ENCODE data around the gene EVC2. TPM values are rescaled to one million over a fixed set of nuclear protein-coding genes. Genes with fewer than 3 reads are reported as not detected.

EVC2 gene
- total RNA-seq, 4 donors from 2014 or later: 8.0 to 15.1 (median 11.5) TPM

DNA sequence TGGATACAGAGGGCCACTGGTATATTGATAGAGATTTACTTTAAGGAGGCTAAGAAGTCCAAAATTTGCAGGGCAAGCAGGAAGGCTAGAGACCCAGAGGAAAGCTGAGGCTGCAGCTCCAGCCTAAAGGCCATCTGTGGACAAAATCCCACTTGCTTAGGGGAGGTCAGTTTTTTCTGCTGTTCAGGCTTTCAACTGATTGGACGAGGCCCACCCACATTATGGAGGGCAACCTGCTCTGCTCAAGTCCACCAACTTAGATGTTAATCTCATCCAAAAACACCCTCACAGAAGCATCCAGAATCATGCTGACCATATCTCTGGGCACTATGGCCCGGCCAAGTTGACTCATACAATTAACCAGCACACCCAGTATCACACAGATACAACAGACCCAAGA lies 176.3 kb downstream of the EVC2 start:
- TF ChIP-seq, protein P1, sequence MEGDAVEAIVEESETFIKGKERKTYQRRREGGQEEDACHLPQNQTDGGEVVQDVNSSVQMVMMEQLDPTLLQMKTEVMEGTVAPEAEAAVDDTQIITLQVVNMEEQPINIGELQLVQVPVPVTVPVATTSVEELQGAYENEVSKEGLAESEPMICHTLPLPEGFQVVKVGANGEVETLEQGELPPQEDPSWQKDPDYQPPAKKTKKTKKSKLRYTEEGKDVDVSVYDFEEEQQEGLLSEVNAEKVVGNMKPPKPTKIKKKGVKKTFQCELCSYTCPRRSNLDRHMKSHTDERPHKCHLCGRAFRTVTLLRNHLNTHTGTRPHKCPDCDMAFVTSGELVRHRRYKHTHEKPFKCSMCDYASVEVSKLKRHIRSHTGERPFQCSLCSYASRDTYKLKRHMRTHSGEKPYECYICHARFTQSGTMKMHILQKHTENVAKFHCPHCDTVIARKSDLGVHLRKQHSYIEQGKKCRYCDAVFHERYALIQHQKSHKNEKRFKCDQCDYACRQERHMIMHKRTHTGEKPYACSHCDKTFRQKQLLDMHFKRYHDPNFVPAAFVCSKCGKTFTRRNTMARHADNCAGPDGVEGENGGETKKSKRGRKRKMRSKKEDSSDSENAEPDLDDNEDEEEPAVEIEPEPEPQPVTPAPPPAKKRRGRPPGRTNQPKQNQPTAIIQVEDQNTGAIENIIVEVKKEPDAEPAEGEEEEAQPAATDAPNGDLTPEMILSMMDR (IDR thresholded peaks at IDR 0.05): no peak
- TF ChIP-seq POLR2A (IDR thresholded peaks at IDR 0.05): no peak
- H3K4me3 ChIP-seq (ENCODE audit: low read depth, poor library complexity, severe bottlenecking): no peak overlapping the region
- WGBS, 2 donors: 93 to 97% methylated on average over 2 of the region's 2 CpGs
- no peak for DNase-seq (ENCODE audit: low spot score in 2 of 2)
- intact Hi-C loops (cut with DNase I; ENCODE audit: low total_unique reads): no loop called here

DNA sequence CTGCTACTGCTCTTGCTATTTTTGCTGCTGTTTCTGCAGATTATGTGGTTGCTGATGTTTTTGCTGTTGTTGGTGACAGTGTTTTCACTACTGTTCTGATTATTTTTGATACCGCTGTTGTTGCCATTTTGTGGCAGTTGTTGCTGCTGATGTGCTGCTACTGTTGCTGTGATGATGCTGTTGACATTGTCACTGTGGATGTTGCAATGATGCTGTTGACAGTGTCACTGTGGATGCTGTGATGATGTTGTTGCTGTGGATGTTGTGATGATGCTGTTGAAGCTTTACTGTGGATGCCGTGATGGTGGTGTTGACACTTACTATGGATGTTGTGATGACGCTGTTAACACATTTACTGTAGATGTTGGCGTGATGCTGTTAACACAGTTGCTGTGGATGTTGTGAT lies 180.3 kb downstream of the EVC2 start:
- no peak overlapping the region for H3K4me3 ChIP-seq (ENCODE audit: low read depth, poor library complexity, severe bottlenecking)
- TF ChIP-seq, protein P1 (IDR thresholded peaks at IDR 0.05): no peak
- TF ChIP-seq POLR2A (IDR thresholded peaks at IDR 0.05): no peak
- 95% methylated on average over 4 of the region's 4 CpGs for WGBS, 2 donors
- no peak for DNase-seq (ENCODE audit: low spot score in 2 of 2)
- intact Hi-C loops (cut with DNase I; ENCODE audit: low total_unique reads): no loop called here

DNA sequence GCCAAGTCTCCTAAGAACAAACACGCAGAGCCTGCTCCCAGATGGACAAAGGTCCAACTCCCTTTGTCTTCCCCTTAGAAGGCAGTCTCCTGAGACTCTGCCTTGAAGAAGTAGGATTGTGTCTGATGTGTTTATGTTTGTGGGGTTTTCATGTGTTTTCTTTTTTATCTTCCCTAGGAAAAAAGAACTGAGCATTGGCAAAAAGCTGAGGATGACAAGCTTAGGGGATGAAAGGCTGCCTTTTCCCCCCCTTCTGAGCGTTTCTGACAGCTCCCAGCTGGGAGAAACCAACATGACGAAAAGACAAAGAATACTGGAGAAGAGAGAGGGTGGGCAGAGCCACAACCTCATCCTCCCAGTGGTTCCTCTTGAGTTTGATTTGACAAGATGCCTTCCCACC lies 181.1 kb downstream of the EVC2 start:
- H3K4me3 ChIP-seq (ENCODE audit: low read depth, poor library complexity, severe bottlenecking): no peak overlapping the region
- DNase-seq (ENCODE audit: low spot score in 2 of 2): no peak
- TF ChIP-seq, protein P1 (IDR thresholded peaks at IDR 0.05): no peak
- TF ChIP-seq POLR2A (IDR thresholded peaks at IDR 0.05): no peak
- 45 to 67% methylated on average over 3 of the region's 3 CpGs for WGBS, 2 donors
- intact Hi-C loops (cut with DNase I; ENCODE audit: low total_unique reads): no loop called here

DNA sequence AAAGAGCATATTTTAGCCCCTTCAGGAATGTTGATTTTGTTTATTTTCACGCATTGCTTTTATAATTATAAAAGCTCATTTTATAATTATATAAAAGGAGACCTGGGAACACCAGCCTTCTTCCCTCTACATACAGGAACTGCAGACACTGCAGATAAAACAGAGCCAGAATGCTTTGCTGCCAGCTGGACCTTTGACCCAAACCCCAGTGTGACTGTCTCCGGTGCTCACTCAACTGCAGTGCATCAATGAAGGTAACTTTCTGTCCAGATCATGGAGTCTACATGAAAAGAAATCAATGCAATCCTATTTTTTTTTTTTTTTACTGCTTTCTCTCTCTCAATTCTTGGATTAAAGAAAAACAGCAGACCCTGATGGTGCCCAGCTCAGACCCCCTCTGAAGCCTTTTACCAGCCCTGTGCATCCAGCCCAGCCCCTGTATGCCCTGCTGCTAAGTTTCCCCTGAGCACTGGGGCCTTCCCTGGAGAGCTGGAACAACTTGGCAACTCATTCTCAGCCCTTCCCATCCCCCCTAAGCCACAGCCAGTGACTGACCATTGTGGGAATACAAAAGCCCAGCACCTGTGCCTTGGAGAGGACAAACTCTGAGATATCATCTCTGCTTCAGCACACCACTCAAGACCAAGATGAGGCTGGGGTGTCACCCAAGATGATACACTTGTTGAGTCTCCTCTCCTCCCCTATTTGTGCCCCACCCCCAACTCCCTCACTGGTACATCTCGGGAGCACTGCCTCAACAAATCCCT lies 182.1 kb downstream of the EVC2 start:
- H3K4me3 ChIP-seq (ENCODE audit: low read depth, poor library complexity, severe bottlenecking): no peak overlapping the region
- WGBS, 2 donors: 80 to 84% methylated on average over 3 of the region's 3 CpGs
- TF ChIP-seq, protein P1 (IDR thresholded peaks at IDR 0.05): no peak
- TF ChIP-seq POLR2A (IDR thresholded peaks at IDR 0.05): no peak
- intact Hi-C loops (cut with DNase I; ENCODE audit: low total_unique reads): no loop called here
- no peak for DNase-seq (ENCODE audit: low spot score in 2 of 2)

DNA sequence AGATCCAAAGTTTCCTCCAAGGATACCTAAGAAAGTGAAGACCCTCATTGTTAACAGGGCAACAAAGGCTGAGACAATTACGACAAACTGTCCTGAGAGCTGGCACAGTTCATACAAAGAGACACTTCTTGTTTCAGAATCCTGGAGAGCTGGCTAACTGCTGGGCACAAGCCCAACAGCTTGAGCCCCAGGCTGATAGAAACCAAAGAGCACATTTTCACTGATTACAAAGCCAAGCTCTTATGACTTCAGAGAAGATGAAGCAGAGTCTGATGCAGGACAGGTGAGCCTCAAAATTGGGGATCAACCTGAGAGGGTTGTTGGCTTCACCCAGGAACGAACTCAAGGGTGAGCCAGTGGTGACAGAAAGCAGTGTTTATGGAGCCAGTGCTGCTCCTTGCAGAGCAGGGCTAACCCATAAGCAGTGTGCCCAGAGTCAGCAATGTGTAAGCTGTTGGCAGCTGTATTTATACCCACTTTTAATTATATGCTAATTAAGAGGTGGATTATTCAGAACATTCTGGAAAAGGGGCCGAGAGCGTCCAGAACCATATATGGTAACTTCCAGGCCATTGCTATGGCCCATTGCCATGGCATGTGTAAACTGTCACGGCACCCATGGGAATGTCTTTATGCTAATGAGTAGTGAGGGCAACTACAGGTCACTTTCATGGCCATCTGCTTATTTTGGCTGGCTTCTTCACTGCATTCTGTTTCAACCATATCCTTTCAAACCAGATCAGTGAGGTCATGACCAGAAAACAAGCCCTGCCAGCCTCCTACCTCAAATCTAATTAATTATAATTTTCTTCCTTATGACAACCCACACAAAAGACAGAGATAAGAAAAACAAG lies 183.7 kb downstream of the EVC2 start:
- WGBS, 2 donors: 53 to 57% methylated on average over 5 of the region's 5 CpGs
- no peak for TF ChIP-seq POLR2A (IDR thresholded peaks at IDR 0.05)
- TF ChIP-seq, protein P1 (IDR thresholded peaks at IDR 0.05): no peak
- intact Hi-C loops (cut with DNase I; ENCODE audit: low total_unique reads): no loop called here
- H3K4me3 ChIP-seq (ENCODE audit: low read depth, poor library complexity, severe bottlenecking): no peak overlapping the region
- no peak for DNase-seq (ENCODE audit: low spot score in 2 of 2)

All from lower leg skin (tissue), 4 donors.